SK-N-MC (cell line): ENCODE results near the gene HRH1.

Source experiments
- EZH2 ChIP-seq: fragments of 200-600 bp; sonication (generic); IDR thresholded peaks from one replicate; pipeline ENCODE4 v1.6.1; 2017; ENCODE audit warnings: antibody characterized with exemption
- POLR2AphosphoS5 ChIP-seq: IDR thresholded peaks from 2 replicates; pipeline ENCODE4 v1.6.1; 2012; ENCODE audit warnings: mild to moderate bottlenecking, low read depth, low read length, borderline replicate concordance

GRCh38 chr3:11136830-11137626, 17.3 kb upstream of the HRH1 start:
- TF ChIP-seq POLR2AphosphoS5 (no peak), EZH2 (no peak)
